HCT116 (cell line): ENCODE measurements around the gene AGTPBP1.

ENCODE experiments used
- CEBPB ChIP-seq: IDR thresholded peaks from 2 replicates; pipeline ENCODE4 v1.6.1; 2012; ENCODE audit warnings: low read depth
- CTCF ChIP-seq, 3 experiments: fragments of 200-600 bp in 1 of 3; sonication (generic) in 1 of 3; IDR thresholded peaks in 2 of 3; conservative IDR thresholded peaks in 1 of 3; 2 replicates each; pipeline ENCODE4 v1.5.1; 2012 to 2017; ENCODE audit warnings: low read depth in 2 of 3, low read length in 2 of 3, antibody characterized with exemption in 1 of 3, borderline replicate concordance in 1 of 3, control low read depth in 1 of 3, mild to moderate bottlenecking in 1 of 3, mixed read lengths in 1 of 3, mixed run types in 1 of 3, moderate library complexity in 1 of 3; ENCODE audit not compliant: insufficient read depth in 1 of 3
- EGR1 ChIP-seq: IDR thresholded peaks from 2 replicates; pipeline ENCODE4 v1.6.1; 2012; ENCODE audit warnings: low read depth
- EZH2 ChIP-seq: fragments of 200-600 bp; sonication (generic); IDR thresholded peaks from 2 replicates; pipeline ENCODE4 v1.6.1; 2017; ENCODE audit warnings: antibody characterized with exemption, mixed run types
- FOSL1 ChIP-seq: IDR thresholded peaks from 2 replicates; pipeline ENCODE4 v1.6.1; 2012; ENCODE audit warnings: low read depth
- MAX ChIP-seq: IDR thresholded peaks from 2 replicates; pipeline ENCODE4 v1.6.1; 2012
- POLR2A ChIP-seq: IDR thresholded peaks from 2 replicates; pipeline ENCODE4 v1.7.0; 2011; ENCODE audit warnings: borderline replicate concordance; ENCODE audit not compliant: insufficient read depth, insufficient read length; ENCODE audit errors: extremely low read depth
- RAD21 ChIP-seq: IDR thresholded peaks from 2 replicates; pipeline ENCODE4 v1.6.1; 2012; ENCODE audit warnings: low read depth, mild to moderate bottlenecking
- YY1 ChIP-seq: IDR thresholded peaks from 2 replicates; pipeline ENCODE4 v1.6.1; 2011; ENCODE audit warnings: low read length, low read depth, moderate library complexity, mild to moderate bottlenecking; ENCODE audit not compliant: insufficient replicate concordance; ENCODE audit errors: extremely low read depth

- TF ChIP-seq CTCF (IDR thresholded peaks at IDR 0.05 in 2 of 3, conservative IDR thresholded peaks at IDR 0.05 in 1 of 3; ENCODE audit: borderline replicate concordance in 1 of 3, insufficient read depth in 1 of 3, low read depth in 2 of 3, low read length in 2 of 3), result no peak
- TF ChIP-seq MAX, result no peak
- no peak for TF ChIP-seq CEBPB
- no peak for TF ChIP-seq RAD21
- no peak for TF ChIP-seq POLR2A
- no peak for TF ChIP-seq EGR1
- TF ChIP-seq YY1, result no peak
- no peak for TF ChIP-seq EZH2
- TF ChIP-seq FOSL1, result no peak
Observed at GRCh38 chr9:85600675-85601263, 141.0 kb downstream of the AGTPBP1 start.
